Ammon's horn (tissue), 1 donor: Measurements from ENCODE around the gene FAM171A2.
A peak's percentile ranks its signal among the peaks of the same experiment; 100 is the strongest.

Experiments used
- DNase-seq: peaks from one replicate; pipeline ENCODE4 v3.0.0-alpha.2; 2016; ENCODE audit warnings: low spot score

FAM171A2 gene

DNA sequence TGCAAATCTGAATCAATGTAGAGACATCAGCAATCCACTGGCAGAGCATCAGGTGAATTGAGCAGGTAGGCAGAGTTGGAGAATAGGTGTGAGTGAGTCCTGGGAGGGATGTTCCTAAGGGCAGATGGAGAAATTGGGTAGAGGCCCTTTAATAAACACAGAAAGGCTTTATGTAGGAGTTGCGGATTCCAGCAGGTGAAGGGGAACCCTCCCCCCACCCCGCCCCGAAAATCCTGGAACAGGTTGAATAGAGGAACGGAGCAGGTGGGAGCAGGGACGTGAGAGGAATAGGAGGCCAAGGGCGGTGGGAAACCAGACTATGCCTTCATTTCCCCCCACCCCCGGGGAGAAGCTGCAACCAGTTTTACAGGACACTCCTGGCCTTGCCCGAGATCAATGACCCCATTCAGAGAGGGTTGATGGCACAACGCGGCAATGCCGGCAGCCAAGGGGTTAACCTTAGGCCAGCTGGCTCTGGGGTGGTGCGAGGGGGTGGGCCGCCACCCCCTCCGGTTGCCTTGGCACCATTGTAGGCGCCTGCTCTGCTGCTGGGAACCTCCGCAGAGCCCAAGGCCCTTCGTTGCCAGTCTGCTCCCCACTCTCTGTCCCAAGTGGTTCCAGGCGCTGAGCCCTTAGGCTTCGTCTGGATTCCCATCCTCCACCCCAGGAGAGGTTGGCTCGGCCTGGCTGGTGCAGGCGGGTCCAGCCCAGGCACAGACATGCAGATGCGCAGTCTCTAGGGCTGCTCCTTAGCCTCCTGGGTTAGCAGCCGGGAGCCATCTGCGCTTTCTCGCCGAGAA, 56.1 kb downstream of the FAM171A2 start:
- peak; percentile 85 for DNase-seq

DNA sequence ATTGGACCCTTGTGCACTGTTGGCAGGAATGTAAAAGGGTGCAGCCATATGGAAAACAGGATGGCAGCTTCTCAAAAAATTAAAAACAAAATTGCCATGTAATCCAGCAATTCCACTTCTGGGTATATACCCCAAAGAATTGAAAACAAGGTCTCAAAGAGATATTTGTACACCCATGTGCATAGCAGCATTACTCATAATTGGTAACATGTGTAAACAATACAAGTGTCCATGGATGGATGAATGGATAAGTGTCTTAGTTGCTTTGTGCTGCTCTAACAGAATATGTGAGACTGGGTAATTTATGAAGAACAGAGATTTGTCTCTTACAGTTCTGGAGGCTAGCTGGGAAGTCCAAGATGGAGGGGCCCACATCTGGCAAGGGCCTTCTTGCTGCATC, 59.0 kb downstream of the FAM171A2 start:
- no peak for DNase-seq
